NCI-H2171 treated with DMSO at 0.1 percent for 48 hours (cell line): ENCODE results near the gene EPAS1.

Experiments
- DNase-seq: peaks from one replicate; lab custom pipeline; 2025; lab: John Stamatoyannopoulos, UW

The EPAS1 gene

DNA sequence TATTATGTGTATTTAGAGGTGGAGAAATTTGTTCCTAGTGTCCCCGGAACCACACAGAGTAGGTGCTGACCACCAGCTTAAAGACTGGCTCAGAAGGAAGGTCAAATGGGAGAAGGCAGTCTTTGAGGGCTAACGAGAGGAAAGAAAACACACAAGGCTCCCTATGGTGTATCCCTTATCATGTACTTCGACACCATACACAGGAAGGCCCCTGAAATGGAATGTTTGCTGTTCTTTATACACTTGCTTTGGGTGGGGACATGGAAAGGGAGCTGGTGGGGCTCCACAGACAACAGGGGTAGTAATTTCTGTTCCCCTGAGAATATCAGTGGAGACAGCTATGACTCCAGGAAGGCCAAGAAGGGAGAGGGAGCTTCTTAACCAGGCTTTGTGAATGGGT, 6.0 kb downstream of the EPAS1 start:
- DNase-seq = no peak

GRCh38 chr2:46303822-46304221, 6.6 kb downstream of the EPAS1 start:
- no peak for DNase-seq

DNA sequence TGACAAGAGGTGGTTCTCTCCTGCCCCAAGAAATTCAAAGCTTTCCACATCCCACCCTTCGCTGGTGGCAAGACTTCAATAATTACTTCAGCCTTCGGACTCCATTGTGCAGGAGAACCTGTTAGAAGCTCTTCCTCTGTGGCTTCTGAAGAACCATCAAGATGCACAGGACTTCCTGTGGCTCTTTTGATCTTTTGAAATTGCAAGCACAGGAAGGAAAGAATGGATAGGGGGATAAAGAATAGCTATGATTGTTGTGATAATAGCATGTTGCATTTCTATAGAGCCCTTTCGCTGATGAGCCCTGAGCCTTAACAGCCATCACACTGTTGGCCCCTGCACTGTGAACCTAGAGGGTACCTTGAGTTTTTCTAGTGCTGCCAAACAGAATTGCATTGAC, 7.4 kb downstream of the EPAS1 start:
- DNase-seq = no peak

DNA sequence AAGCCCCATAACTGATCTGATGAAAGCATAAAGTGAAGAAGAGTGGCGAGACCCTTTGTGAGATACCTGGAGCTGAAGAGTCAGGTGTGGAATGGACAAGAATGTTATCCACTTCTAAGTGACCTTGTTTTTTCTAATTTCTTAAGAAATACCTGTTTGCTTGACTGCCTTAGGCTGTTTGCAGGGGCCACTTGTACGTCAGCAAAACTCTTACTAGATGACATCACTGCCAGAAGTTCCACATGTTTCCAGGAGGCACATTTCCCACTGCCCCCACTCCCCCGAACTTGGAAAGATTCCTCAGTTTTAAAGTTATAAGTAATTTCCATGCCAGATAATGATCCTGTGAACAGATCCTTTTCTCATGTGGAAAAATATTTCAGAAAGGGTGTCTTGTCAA, 8.0 kb downstream of the EPAS1 start:
- DNase-seq = no peak

DNA sequence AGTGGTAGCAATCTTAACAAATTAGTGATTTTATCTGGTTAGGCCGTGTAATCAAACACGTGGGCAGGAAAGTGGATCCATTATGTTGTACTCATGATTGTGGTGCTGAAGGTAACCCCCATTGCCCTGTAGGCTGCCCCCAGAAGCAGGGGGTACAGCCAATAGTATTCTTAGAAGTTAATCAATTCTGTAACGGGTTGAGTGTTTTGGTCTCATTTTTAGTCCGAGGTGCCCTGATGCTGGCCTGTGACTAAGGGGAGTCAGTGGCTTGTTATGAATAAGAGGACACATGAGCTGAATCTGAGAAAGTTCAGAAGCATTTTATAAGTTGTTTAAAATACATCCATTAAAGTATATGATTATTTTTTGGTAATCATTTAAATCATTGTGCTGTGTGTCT, 8.6 kb downstream of the EPAS1 start:
- no peak for DNase-seq

DNA sequence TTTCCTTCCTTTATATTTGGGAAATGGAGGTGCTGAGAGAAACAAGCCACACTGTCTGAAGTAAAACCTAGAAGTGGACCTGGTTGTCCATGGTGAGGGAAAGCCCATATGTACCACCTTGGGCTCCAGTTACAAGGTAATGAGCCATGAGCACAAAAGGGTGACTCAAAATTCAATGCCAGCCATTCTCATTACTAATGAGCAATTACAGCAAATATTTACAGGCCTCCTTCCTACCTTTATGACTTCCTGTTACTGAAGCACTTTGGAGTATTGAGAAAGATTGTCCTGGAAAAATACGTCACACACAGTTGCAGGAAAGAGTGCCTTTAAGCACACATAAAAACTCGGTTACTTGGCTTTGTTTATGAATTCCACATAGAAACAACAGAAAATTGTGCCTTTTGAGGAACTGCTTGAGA, 9.1 kb downstream of the EPAS1 start:
- DNase-seq = no peak

- DNase-seq = no peak
These were observed 9.9 kb downstream of the EPAS1 start for GRCh38 chr2:46306988-46307655.

GRCh38 chr2:46308081-46308480, 10.9 kb downstream of the EPAS1 start:
- DNase-seq = no peak

GRCh38 chr2:46308629-46309028, 11.4 kb downstream of the EPAS1 start:
- no peak for DNase-seq

- no peak for DNase-seq
These were observed 12.1 kb downstream of the EPAS1 start for GRCh38 chr2:46309052-46309953.

- DNase-seq = no peak
These were observed 13.2 kb downstream of the EPAS1 start for GRCh38 chr2:46310446-46310845.

DNA sequence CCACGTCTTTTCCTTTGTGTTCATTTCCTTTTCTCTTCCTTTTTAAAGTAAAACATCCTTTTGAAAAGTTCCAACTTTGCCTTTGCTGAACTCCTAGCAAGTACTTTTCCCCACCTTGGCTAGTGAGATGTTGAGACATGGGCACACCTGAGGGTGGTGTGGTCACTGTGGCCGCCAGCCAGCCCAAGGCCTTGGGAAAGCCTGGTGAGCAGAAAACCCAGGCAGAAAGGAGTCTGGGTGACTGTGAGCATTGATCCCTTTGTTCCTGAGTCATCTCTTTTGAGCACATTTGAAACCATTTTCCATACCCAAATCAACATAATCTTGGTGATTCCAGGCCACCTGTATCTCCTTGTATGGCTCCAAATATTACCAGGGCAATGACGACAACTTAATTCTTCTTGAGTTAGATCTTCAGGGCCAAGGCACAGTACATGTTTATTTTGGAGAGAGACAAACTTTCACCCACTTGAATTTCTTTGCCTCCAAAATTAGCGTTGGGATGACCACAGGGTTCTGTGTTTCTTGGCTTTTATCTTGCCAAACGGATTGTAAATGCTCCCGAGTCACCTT, 14.5 kb downstream of the EPAS1 start:
- no peak for DNase-seq

DNA sequence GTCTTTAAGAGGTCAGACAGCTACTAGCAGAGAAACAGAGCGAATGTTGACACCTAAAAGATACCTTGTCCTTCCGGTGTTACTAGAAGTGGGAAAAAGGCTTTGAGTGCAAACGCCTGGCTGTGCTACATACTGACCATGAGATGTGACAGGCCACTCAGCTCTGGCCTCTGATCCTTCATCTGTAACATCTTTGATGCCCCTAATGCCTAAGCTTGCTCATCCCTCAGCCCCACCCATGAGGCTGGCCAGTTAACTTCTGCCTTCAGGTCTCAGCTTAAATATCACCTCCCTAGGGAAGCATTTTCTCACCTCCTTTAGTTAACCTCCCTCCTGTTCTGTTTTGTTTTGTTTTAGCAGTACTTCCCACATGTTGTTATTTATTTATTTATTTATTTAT, 15.9 kb downstream of the EPAS1 start:
- no peak for DNase-seq

DNA sequence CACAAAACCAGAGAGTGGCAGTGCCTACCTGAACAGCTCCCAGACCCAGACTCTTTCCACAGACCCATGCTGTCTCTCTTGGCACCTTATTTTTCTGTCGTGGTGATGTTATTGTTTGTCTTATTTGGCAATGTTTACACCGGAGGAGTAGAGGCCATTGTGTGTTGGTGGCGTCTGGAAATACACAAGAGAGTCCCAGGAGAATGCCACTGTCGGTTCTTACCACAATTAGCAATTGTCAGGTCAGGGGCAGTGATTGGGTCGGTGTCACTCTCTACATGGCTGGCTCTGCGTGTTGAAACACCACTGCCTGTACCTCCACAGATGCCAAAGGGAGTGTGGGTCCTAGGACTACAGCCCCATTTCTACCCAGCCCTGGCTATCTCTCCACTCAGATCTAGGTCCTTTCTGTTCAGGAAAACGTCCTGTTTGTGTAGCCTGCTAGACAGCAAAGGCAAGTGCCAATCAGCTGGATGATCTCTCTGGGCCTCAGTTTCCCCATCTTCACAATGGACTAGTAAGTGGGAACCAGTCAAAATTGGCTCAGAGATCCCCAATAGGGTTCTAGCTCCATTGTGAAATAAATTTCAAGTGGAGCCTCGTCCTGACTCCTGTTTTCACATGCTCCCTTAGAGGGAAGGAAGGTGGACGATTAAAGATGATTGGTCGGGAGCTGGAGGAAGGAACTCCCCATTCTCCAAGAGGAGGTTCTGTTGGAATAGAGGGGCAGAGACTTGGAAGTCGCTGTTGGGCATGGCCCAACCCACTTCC, 17.0 kb downstream of the EPAS1 start:
- no peak for DNase-seq

- DNase-seq = no peak
These were observed 18.1 kb downstream of the EPAS1 start for GRCh38 chr2:46315103-46315890.

- no peak for DNase-seq
These were observed 19.9 kb downstream of the EPAS1 start for GRCh38 chr2:46317094-46317486.

- DNase-seq = no peak
These were observed 21.6 kb downstream of the EPAS1 start for GRCh38 chr2:46318579-46319460.

GRCh38 chr2:46319711-46320110, 22.5 kb downstream of the EPAS1 start:
- DNase-seq = no peak

DNA sequence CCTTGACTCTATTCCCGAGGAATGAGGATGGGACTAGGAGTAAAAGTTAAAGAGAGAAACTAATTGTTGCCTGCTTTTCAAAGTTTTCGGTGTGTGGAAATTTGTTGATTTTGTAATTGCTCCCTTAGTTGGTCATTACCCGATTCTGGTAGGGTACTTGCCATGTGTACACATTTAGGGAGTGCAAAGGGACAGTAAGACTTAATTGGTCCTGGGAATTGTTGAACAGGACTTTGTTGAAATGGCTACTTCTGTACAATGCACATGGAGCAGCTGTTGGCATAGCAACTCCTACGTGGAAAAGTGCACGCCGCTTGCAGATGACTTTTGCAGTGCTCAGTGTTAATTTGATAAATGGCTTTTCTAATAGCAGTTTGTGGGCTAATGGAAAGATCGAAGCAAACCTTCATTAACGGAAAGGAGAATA, 22.9 kb downstream of the EPAS1 start:
- no peak for DNase-seq

DNA sequence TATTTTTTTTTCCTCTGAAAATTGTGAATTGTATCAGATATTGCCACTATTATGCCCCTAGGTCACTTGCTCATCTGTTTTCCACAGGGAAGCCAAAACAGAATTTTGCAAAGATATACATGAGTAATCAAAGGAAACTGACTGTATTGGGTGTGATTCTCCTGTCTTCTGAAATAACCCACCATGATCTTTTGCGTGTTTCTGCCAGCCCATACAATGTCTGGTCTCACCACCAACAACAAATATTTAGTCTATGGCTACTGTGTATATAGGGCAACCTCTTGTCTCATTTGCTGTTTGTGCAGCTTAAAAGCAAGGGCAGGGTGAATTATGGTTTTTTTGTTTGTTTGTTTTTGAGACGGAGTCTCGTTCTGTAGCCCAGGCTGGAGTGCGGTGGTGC, 26.5 kb downstream of the EPAS1 start:
- DNase-seq = no peak
